Measurements from ENCODE around the gene PCYT1B.
"Not testable (repeated sequence)": the region's sequence is repeated elsewhere in the genome, so short reads cannot be mapped to it uniquely, and the experiment has no call there.

- TF ChIP-seq CTCF (conservative IDR thresholded peaks at IDR 0.05; ENCODE audit: low read length); EZH2phosphoT487 (IDR thresholded peaks at IDR 0.05; ENCODE audit: borderline replicate concordance): not testable (repeated sequence)
Measured at GRCh38 chrX:24655679-24656078, 8.5 kb upstream of the PCYT1B start.

Measured in Loucy (cell line).